Measurements from ENCODE around the gene MAN2A2.

The MAN2A2 gene

GRCh38 chr15:90902840-90903732 is at the start of gene MAN2A2:
TSS of gene MAN2A2 (plus strand) at chr15:90903302. CDS start at chr15:90904208, 906 bp downstream.
- peak in 1 of 2 experiments; percentile 64 for DNase-seq

GRCh38 chr15:90855139-90855538 is 48.0 kb upstream of the MAN2A2 start:
- no peak for DNase-seq

- no peak for DNase-seq
These were observed 45.8 kb upstream of the MAN2A2 start for GRCh38 chr15:90857337-90857736.

- no peak for DNase-seq
These were observed 45.1 kb upstream of the MAN2A2 start for GRCh38 chr15:90857883-90858443.

GRCh38 chr15:90859234-90860131 is 43.6 kb upstream of the MAN2A2 start:
- no peak for DNase-seq

- DNase-seq: no peak
These were observed 42.7 kb upstream of the MAN2A2 start for GRCh38 chr15:90860450-90860849.

- no peak for DNase-seq
These were observed 42.0 kb upstream of the MAN2A2 start for GRCh38 chr15:90860942-90861675.

GRCh38 chr15:90862487-90862886 is 40.6 kb upstream of the MAN2A2 start:
- no peak for DNase-seq

GRCh38 chr15:90862964-90863778 is 39.9 kb upstream of the MAN2A2 start:
- DNase-seq: no peak

- DNase-seq: no peak
These were observed 39.1 kb upstream of the MAN2A2 start for GRCh38 chr15:90863987-90864386.

- no peak for DNase-seq
These were observed 38.6 kb upstream of the MAN2A2 start for GRCh38 chr15:90864507-90864906.

- DNase-seq: no peak
These were observed 37.4 kb upstream of the MAN2A2 start for GRCh38 chr15:90865702-90866101.

- DNase-seq: no peak
These were observed 36.9 kb upstream of the MAN2A2 start for GRCh38 chr15:90866161-90866715.

GRCh38 chr15:90866800-90867199 is 36.3 kb upstream of the MAN2A2 start:
- DNase-seq: no peak

- DNase-seq: no peak
These were observed 34.8 kb upstream of the MAN2A2 start, which contains the start of gene FURIN for GRCh38 chr15:90868261-90868689. TSS of gene FURIN (plus strand) at chr15:90868588. CDS start at chr15:90875741, 7,153 bp downstream.

- DNase-seq: no peak
These were observed 34.0 kb upstream of the MAN2A2 start for GRCh38 chr15:90869140-90869541.

GRCh38 chr15:90869601-90870353 is 33.3 kb upstream of the MAN2A2 start:
- peak; percentile 94 to 99 for DNase-seq

- DNase-seq: peak; percentile 28 to 58
These were observed 32.6 kb upstream of the MAN2A2 start for GRCh38 chr15:90870354-90871138.

- DNase-seq: peak in 1 of 2 experiments; percentile 58
These were observed 31.9 kb upstream of the MAN2A2 start for GRCh38 chr15:90871139-90871715.
